Lower leg skin (tissue), 4 donors: Measurements from ENCODE around the gene PSMD4. TPM values are rescaled to one million over a fixed set of nuclear protein-coding genes. Genes with fewer than 3 reads are reported as not detected.

ENCODE experiments used
- DNase-seq, 2 donors: peaks; one replicate each; pipeline ENCODE4 v3.0.0-alpha.2; 2019; ENCODE audit warnings: low spot score in 2 of 2
- H3K4me3 ChIP-seq: fragments of 200-600 bp; sonication (generic); 2 replicates; pipeline ENCODE4 v1.5.1; 2017; ENCODE audit warnings: mild to moderate bottlenecking, low read depth; ENCODE audit not compliant: poor library complexity, severe bottlenecking
- CTCF ChIP-seq, 3 donors: fragments of 450-650 bp; IDR thresholded peaks; one replicate each; pipeline ENCODE4 v1.5.1; 2016; ENCODE audit warnings: antibody characterized with exemption in 3 of 3, mild to moderate bottlenecking in 3 of 3, moderate library complexity in 2 of 3
- POLR2A ChIP-seq, 2 donors: fragments of 450-650 bp; IDR thresholded peaks; one replicate each; pipeline ENCODE4 v1.6.1; 2016 to 2017; ENCODE audit warnings: antibody characterized with exemption in 2 of 2, mild to moderate bottlenecking in 1 of 2, moderate library complexity in 1 of 2
- WGBS, 2 donors: methylation state at CpG; one replicate each; pipeline ENCODE4 v1.1.5; 2018; 5-methylcytosine and 5-hydroxymethylcytosine counted together
- intact Hi-C: fragments of 100-400 bp; cut with DNase I; formaldehyde crosslinking; loops from one replicate; pipeline ENCODE4 v1.15.0; 2023; ENCODE audit warnings: low total_unique reads
- total RNA-seq, 4 donors: library from RNA; depleted of rRNA; stranded (reverse); fragments of >200 nt; gene quantifications; one replicate each; pipeline ENCODE4 v1.1.0, GENCODE V29; 2016

Gene PSMD4
- total RNA-seq, 4 donors from 2014 or later: 69.9 to 122 (median 118) TPM

GRCh38 chr1:151286619-151287340, 32.2 kb downstream of the PSMD4 start:
- TF ChIP-seq POLR2A (IDR thresholded peaks at IDR 0.05) (no peak), CTCF (IDR thresholded peaks at IDR 0.05) (no peak)
- no peak for DNase-seq
- H3K4me3 ChIP-seq: no peak overlapping the region
- WGBS, 2 donors: 79 to 90% methylated on average over 10 of the region's 10 CpGs
- intact Hi-C loops: no loop called here

- intact Hi-C loops: no loop called here
- TF ChIP-seq POLR2A (IDR thresholded peaks at IDR 0.05) (no peak), CTCF (IDR thresholded peaks at IDR 0.05) (no peak)
- H3K4me3 ChIP-seq: no peak overlapping the region
- no peak for DNase-seq
- 76 to 93% methylated on average over 7 of the region's 7 CpGs for WGBS, 2 donors
These were observed 32.8 kb downstream of the PSMD4 start for GRCh38 chr1:151287341-151287699.

GRCh38 chr1:151287767-151288500, 33.4 kb downstream of the PSMD4 start:
- intact Hi-C loops: no loop called here
- DNase-seq: no peak

GRCh38 chr1:151288502-151288901, 34.0 kb downstream of the PSMD4 start:
- H3K4me3 ChIP-seq: no peak overlapping the region
- no peak for DNase-seq
- TF ChIP-seq POLR2A (IDR thresholded peaks at IDR 0.05) (no peak), CTCF (IDR thresholded peaks at IDR 0.05) (no peak)
- WGBS, 2 donors: 80 to 89% methylated on average over 14 of the region's 14 CpGs
- intact Hi-C loops: no loop called here

More at GRCh38 chr1:151287767-151288500, 33.4 kb downstream of the PSMD4 start:
- WGBS, 2 donors: 91 to 94% methylated on average over 22 of the region's 22 CpGs
- TF ChIP-seq POLR2A (IDR thresholded peaks at IDR 0.05) (no peak), CTCF (IDR thresholded peaks at IDR 0.05) (no peak)
- no peak overlapping the region for H3K4me3 ChIP-seq

- H3K4me3 ChIP-seq: no peak overlapping the region
- TF ChIP-seq CTCF (IDR thresholded peaks at IDR 0.05): no peak
- no peak for TF ChIP-seq POLR2A (IDR thresholded peaks at IDR 0.05)
- no peak for DNase-seq
- intact Hi-C loops: no loop called here
- 76 to 82% methylated on average over 18 of the region's 18 CpGs for WGBS, 2 donors
These were observed 34.8 kb downstream of the PSMD4 start for GRCh38 chr1:151289080-151289935.
